GM23248 (cell line): Measurements from ENCODE around the gene PTPRN2.

Experiments
- EZH2 ChIP-seq: fragments of 200-600 bp; sonication (generic); IDR thresholded peaks from 2 replicates; pipeline ENCODE4 v1.6.1; 2018; ENCODE audit warnings: antibody characterized with exemption, mild to moderate bottlenecking; ENCODE audit not compliant: insufficient read depth, poor library complexity, severe bottlenecking
- EZH2phosphoT487 ChIP-seq: fragments of 200-600 bp; sonication (generic); IDR thresholded peaks from 2 replicates; pipeline ENCODE4 v1.6.1; 2018; ENCODE audit warnings: antibody characterized with exemption, moderate library complexity, mild to moderate bottlenecking, low read depth; ENCODE audit not compliant: insufficient read depth

- TF ChIP-seq EZH2phosphoT487 (no peak), EZH2 (no peak)
Measured at GRCh38 chr7:157974678-157975230, 612.9 kb downstream of the PTPRN2 start.
